Nephron progenitor cell (in vitro differentiated cells): ENCODE data around the gene SYT3.
A peak's percentile ranks its signal among the peaks of the same experiment; 100 is the strongest.

Experiments
- DNase-seq: peaks from one replicate; pipeline ENCODE4 v3.0.0; 2021
- H3K27ac Mint-ChIP-seq: 2 replicates; pipeline ENCODE4 v1.8.0; 2021; ENCODE audit warnings: mild to moderate bottlenecking, moderate library complexity, mixed read lengths
- H3K27me3 Mint-ChIP-seq: 2 replicates; pipeline ENCODE4 v1.8.0; 2021; ENCODE audit warnings: mild to moderate bottlenecking, low read depth, mixed read lengths; ENCODE audit not compliant: poor library complexity
- H3K36me3 Mint-ChIP-seq: 2 replicates; pipeline ENCODE4 v1.8.0; 2021; ENCODE audit warnings: low read depth, mixed read lengths
- H3K4me1 Mint-ChIP-seq: 2 replicates; pipeline ENCODE4 v1.8.0; 2021; ENCODE audit warnings: mixed read lengths
- H3K4me3 Mint-ChIP-seq: 2 replicates; pipeline ENCODE4 v1.8.0; 2021; ENCODE audit warnings: mild to moderate bottlenecking, moderate library complexity, mixed read lengths
- H3K9me3 Mint-ChIP-seq: 2 replicates; pipeline ENCODE4 v1.8.0; 2021; ENCODE audit warnings: mild to moderate bottlenecking, moderate library complexity, mixed read lengths
- TF ChIP-seq, protein P1 (sequence below): fragments of 200-600 bp; sonication (generic); IDR thresholded peaks from 2 replicates; pipeline ENCODE4 v1.5.0; 2021; ENCODE audit warnings: antibody characterized with exemption

The SYT3 gene

DNA sequence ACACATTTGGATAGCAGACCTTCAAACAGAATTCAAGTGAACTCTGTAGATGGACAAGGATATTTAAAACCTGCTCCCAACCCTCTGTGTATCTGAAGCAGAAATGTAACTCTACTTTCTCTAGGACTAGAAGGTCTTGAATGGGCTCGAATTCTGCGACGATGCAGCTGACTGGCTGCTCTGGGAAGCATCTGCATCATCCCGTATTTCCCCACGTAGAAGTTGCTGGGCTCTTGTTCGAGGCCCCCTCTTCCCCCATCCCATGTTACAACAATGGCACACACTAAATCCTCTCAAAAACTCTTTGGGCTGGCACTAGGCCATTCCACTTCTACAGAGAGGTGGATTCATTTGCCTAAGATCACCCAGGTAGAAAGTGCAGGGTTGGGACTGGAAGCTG is 24.5 kb upstream of the SYT3 start:
- Mint-ChIP-seq H3K36me3 (peaks cover 8% of the 10 kb centered on the region), H3K4me3 (no peak overlapping the region), H3K4me1 (peaks cover 31% of the 10 kb centered on the region), H3K9me3 (peaks cover 12% of the 10 kb centered on the region), H3K27ac (no peak overlapping the region), H3K27me3 (peaks cover 53% of the 10 kb centered on the region)
- DNase-seq: no peak
- TF ChIP-seq, protein P1, sequence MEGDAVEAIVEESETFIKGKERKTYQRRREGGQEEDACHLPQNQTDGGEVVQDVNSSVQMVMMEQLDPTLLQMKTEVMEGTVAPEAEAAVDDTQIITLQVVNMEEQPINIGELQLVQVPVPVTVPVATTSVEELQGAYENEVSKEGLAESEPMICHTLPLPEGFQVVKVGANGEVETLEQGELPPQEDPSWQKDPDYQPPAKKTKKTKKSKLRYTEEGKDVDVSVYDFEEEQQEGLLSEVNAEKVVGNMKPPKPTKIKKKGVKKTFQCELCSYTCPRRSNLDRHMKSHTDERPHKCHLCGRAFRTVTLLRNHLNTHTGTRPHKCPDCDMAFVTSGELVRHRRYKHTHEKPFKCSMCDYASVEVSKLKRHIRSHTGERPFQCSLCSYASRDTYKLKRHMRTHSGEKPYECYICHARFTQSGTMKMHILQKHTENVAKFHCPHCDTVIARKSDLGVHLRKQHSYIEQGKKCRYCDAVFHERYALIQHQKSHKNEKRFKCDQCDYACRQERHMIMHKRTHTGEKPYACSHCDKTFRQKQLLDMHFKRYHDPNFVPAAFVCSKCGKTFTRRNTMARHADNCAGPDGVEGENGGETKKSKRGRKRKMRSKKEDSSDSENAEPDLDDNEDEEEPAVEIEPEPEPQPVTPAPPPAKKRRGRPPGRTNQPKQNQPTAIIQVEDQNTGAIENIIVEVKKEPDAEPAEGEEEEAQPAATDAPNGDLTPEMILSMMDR: no peak

DNA sequence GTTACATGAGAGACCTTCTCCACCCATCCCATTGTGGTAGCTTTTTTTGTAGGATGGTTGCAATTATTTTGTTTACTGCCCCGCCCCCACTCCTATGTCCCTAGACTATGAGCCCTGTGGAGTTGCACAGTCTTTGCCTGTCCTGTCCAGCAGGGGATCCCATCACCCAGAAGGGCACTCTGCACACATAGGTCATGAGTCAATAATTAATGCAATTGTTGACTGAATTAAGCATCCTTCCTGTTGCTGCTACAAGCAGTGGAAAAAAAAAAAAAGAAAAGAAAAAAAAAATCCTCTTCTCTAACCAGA is 23.8 kb upstream of the SYT3 start:
- H3K4me3 Mint-ChIP-seq: no peak overlapping the region
- no peak for DNase-seq
- H3K36me3 Mint-ChIP-seq: peaks cover 8% of the 10 kb centered on the region
- H3K4me1 Mint-ChIP-seq: peaks cover 33% of the 10 kb centered on the region
- H3K27ac Mint-ChIP-seq: no peak overlapping the region
- H3K9me3 Mint-ChIP-seq: peaks cover 12% of the 10 kb centered on the region
- TF ChIP-seq, protein P1: no peak
- peaks cover 48% of the 10 kb centered on the region for H3K27me3 Mint-ChIP-seq

DNA sequence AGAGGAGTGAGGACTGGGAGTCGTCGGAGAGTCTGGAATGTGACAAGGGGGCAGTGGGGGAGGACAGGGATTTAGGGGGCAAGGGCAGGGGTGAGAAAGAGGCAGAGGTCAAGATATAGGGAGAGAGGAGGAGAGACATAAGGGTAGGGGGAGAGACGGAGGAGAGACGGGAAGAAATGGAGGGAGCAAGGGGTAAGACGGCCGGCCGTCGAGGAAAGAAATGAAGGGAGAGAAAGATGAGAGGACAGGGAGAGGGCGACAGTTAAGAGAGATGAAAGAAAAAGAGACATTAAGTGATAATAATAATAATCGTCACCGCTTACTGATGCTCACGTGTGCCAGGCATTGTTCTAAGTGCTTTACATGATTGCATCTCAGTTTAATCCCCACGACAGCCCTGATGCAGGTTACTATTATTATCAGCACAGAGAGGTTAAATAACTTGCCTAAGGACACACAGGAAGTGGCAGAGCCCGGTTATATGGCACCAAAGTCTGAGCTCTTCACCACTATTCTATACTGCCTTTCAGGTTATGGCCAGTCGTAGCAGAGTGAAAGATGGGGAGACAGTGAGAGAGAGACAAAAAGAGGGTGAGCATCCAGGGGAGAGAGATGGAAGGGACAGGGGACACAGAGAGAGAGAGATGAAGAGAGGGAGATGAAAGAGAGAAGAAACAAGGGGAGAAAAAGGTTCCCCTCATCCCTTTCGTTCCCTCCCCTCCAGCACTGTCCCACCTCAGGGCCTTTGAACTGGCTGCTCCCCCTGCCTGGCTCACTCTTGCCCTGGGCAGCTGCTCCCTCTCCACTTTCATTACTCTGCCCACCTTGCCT is 23.2 kb upstream of the SYT3 start:
- Mint-ChIP-seq H3K27me3 (peaks cover 48% of the 10 kb centered on the region), H3K9me3 (peaks cover 12% of the 10 kb centered on the region), H3K36me3 (peaks cover 8% of the 10 kb centered on the region), H3K4me1 (peaks cover 37% of the 10 kb centered on the region), H3K27ac (no peak overlapping the region), H3K4me3 (no peak overlapping the region)
- DNase-seq: no peak
- TF ChIP-seq, protein P1: no peak

DNA sequence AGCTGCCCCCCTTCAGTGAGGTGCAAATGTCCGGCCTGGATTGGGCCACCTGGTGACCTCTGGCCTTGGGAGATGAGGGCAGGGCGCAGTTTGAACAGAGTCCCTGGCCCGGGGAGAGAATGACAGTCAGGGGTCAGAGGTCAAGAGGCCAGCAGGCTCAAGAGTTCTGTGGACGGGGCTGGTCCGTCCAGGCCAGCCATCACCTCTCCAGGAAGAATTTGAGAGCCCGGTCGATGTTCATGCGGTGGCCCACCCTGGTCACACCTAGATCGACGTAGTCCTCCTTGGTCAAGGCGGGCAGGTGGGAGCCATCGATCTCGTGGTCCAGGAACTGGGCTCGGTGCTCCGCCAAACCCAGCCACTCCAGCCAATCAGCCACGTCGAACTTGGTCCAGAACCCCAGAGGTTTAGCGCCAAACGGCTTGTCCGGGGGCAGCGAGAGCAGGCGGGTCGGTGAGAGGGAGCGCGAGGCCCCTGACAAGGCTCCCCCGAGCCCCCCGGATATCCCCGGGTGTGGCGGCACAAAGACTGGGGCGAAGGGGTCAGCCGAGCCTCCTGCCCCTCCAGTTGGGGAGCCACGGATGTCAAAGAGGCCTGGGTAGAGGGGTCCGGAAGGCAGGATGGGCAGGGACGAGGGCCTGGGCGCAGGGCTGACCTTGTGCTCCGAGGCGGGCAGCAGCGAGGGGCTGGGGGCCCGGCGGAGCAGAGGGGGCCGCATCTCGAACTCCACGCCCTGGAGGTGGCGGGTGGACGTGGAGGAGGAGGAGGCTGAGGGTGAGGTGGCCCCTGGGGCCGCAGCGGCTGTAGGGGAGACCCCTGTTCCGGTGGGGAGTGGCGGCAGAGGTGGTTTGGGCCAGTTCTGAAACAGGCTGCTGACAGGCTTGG is 22.3 kb upstream of the SYT3 start:
- Mint-ChIP-seq H3K4me3 (no peak overlapping the region), H3K36me3 (peaks cover 8% of the 10 kb centered on the region), H3K27ac (no peak overlapping the region), H3K27me3 (peaks cover 50% of the 10 kb centered on the region), H3K9me3 (peaks cover 12% of the 10 kb centered on the region), H3K4me1 (peaks cover 45% of the 10 kb centered on the region)
- TF ChIP-seq, protein P1: no peak
- DNase-seq: peak; percentile 37

DNA sequence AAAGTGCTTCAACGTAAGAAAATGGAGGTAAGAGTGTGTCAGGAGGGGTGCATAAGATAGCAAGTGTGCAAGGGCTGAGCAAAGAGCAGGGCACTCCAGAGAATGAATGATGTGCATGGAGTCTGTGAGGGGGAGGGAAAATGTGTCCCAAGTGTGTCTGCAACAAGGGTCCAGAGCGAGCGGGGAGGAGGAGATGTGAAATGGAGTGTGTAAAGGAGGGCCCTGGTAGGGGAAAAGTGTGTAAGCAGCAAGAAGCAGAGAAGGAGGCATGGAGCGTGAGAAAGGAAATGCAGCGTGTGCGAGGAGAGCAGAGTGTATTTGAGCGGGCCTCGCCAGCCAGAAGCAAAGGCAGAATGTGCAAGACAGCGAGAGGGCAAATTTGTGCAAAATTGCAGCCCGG is 21.3 kb upstream of the SYT3 start:
- H3K4me1 Mint-ChIP-seq: peaks cover 52% of the 10 kb centered on the region
- H3K36me3 Mint-ChIP-seq: peaks cover 8% of the 10 kb centered on the region
- no peak for DNase-seq
- peaks cover 12% of the 10 kb centered on the region for H3K9me3 Mint-ChIP-seq
- TF ChIP-seq, protein P1: no peak
- peaks cover 51% of the 10 kb centered on the region for H3K27me3 Mint-ChIP-seq
- H3K27ac Mint-ChIP-seq: no peak overlapping the region
- peak overlapping the region; percentile 72 for H3K4me3 Mint-ChIP-seq
